Activated T-cell treated with anti-CD3 and anti-CD28 coated beads, Interleukin-2, amount 50 U/mL, for 4 hours (primary cell): ENCODE measurements around the gene FBXO2. TPM values are rescaled to one million over a fixed set of nuclear protein-coding genes. Genes with fewer than 3 reads are reported as not detected.

Source experiments
- ATAC-seq, 2 donors: fragments of 200-7000 bp; cut with Tn5 transposase; one replicate each; pipeline ENCODE4 v1.10.0; 2021
- DNase-seq: peaks from one replicate; pipeline ENCODE4 v3.0.0-alpha.2; 2020
- H3K27me3 Mint-ChIP-seq: one replicate; pipeline ENCODE4 v1.8.0; 2021; ENCODE audit warnings: low read depth, mixed read lengths
- H3K36me3 Mint-ChIP-seq: one replicate; pipeline ENCODE4 v1.8.0; 2022; ENCODE audit warnings: mixed read lengths; ENCODE audit not compliant: insufficient read depth
- H3K4me1 Mint-ChIP-seq: one replicate; pipeline ENCODE4 v1.8.0; 2021; ENCODE audit warnings: low read depth, mixed read lengths
- H3K4me3 Mint-ChIP-seq: one replicate; pipeline ENCODE4 v1.8.0; 2021; ENCODE audit warnings: mild to moderate bottlenecking, moderate library complexity, mixed read lengths
- H3K9me3 Mint-ChIP-seq: one replicate; pipeline ENCODE4 v1.8.0; 2021; ENCODE audit warnings: mixed read lengths
- total RNA-seq, 3 donors: library from RNA; stranded (reverse); gene quantifications; one replicate each; pipeline ENCODE4 v1.2.1, GENCODE V29; 2021

FBXO2 gene
- total RNA-seq, 3 donors from 2014 or later = 0.81 to 1.8 (median 1.7) TPM

DNA sequence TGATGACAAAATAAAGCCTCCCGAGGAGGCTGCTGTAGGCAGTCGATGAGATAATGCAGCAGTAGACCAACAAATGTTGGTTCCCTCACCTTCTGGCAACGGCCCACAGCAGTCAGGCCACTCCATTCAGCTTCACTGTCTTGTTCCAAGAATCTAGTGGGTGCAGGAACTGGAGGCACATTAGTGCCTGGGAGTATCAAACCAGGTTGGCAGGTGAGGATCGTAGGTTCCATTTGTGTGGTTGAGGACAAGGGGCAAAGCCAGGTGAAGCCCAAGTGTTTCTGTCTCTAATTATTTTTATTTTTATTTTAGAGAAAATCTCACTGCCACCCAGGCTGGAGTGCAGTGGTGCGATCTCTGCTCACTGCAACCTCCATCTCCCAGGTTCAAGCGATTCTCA, 13.3 kb downstream of the FBXO2 start:
- Mint-ChIP-seq H3K4me3 (no peak overlapping the region), H3K27me3 (peaks cover 7% of the 10 kb centered on the region), H3K9me3 (no peaks in the 10 kb centered on the region), H3K36me3 (no peaks in the 10 kb centered on the region), H3K4me1 (no peaks in the 10 kb centered on the region)
- DNase-seq (no peak), ATAC-seq (no peak)

- ATAC-seq (no peak), DNase-seq (no peak)
- peaks cover 10% of the 10 kb centered on the region for H3K27me3 Mint-ChIP-seq
- H3K4me3 Mint-ChIP-seq = no peak overlapping the region
- no peaks in the 10 kb centered on the region for H3K4me1 Mint-ChIP-seq
- no peaks in the 10 kb centered on the region for H3K36me3 Mint-ChIP-seq
- H3K9me3 Mint-ChIP-seq = no peaks in the 10 kb centered on the region
Observed at GRCh38 chr1:11640101-11640500, 14.1 kb downstream of the FBXO2 start.

DNA sequence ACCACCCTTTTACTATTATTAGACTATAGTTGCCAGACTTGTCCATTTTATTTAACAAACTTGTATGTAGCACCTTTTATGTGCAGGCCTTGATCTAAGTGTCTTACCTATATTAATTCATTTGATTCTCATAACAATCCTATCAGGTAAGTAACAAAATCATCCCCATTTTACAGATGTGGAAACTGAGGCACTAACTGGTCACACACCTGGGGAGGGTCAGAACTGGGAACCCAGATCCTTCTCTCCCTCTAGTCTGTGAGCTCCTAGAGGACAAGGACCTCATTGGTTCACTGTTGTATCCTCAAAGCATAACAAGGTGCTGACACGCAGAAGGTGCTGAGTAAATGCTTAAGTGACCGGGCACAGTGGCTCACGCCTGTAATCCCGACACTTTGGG, 14.9 kb downstream of the FBXO2 start:
- DNase-seq = no peak
- ATAC-seq = no peak
- no peaks in the 10 kb centered on the region for H3K36me3 Mint-ChIP-seq
- H3K4me1 Mint-ChIP-seq = no peaks in the 10 kb centered on the region
- H3K4me3 Mint-ChIP-seq = no peak overlapping the region
- peaks cover 14% of the 10 kb centered on the region for H3K27me3 Mint-ChIP-seq
- H3K9me3 Mint-ChIP-seq = no peaks in the 10 kb centered on the region

DNA sequence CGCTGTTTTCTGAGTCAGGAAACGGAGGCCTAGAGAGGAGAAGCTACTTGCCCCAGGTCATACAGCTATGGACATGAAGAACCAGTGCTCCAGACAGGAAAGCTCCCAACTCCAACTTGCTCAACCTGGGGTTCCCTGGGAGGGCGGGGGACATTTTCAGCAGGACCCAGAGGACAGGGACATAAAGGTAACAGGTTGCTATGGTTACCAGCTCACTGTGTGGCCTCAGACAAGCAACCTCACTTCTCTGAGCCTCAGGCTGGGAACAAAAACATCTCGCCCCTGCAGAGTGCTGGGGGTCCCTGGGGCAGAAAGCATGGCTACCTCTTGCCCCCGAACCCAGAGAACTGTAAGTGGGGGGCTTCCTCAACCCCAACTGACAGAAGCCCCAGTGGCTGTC, 16.1 kb downstream of the FBXO2 start:
- ATAC-seq (no peak), DNase-seq (no peak)
- peaks cover 23% of the 10 kb centered on the region for H3K27me3 Mint-ChIP-seq
- H3K36me3 Mint-ChIP-seq = no peaks in the 10 kb centered on the region
- H3K4me1 Mint-ChIP-seq = no peaks in the 10 kb centered on the region
- no peaks in the 10 kb centered on the region for H3K9me3 Mint-ChIP-seq
- no peak overlapping the region for H3K4me3 Mint-ChIP-seq

GRCh38 chr1:11634365-11635192, 19.6 kb downstream of the FBXO2 start:
- no peaks in the 10 kb centered on the region for H3K9me3 Mint-ChIP-seq
- peaks cover 23% of the 10 kb centered on the region for H3K27me3 Mint-ChIP-seq
- no peaks in the 10 kb centered on the region for H3K36me3 Mint-ChIP-seq
- no peak overlapping the region for H3K4me3 Mint-ChIP-seq
- ATAC-seq (no peak), DNase-seq (no peak)
- H3K4me1 Mint-ChIP-seq = no peaks in the 10 kb centered on the region

GRCh38 chr1:11629184-11630016, 24.8 kb downstream of the FBXO2 start:
- no peaks in the 10 kb centered on the region for H3K9me3 Mint-ChIP-seq
- peaks cover 29% of the 10 kb centered on the region for H3K27me3 Mint-ChIP-seq

DNA sequence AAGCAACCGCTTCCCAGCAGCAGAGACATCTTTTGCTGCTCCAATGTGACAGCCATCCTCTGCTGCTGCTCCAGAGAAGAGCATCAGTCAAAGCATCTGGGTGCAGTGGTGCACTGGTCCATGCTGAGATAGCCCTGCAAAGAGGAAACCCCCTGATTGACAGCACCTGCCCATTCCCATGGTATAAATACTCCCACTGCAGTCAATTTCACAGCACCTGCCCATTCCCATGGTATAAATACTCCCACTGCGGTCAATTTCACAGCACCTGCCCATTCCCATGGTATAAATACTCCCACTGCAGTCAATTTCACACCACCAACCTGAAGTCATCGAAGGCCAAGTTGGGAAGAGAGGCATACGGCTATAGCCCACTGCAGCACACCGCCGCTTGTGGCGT, 25.5 kb downstream of the FBXO2 start:
- no peaks in the 10 kb centered on the region for H3K4me1 Mint-ChIP-seq
- DNase-seq (no peak), ATAC-seq (no peak)

More at GRCh38 chr1:11629184-11630016, 24.8 kb downstream of the FBXO2 start:
- Mint-ChIP-seq H3K36me3 (no peaks in the 10 kb centered on the region), H3K4me1 (no peaks in the 10 kb centered on the region), H3K4me3 (no peak overlapping the region)
- DNase-seq = no peak
- no peak for ATAC-seq

GRCh38 chr1:11626551-11626950, 27.7 kb downstream of the FBXO2 start:
- no peaks in the 10 kb centered on the region for H3K4me1 Mint-ChIP-seq
- ATAC-seq = no peak
- H3K4me3 Mint-ChIP-seq = no peak overlapping the region
- no peaks in the 10 kb centered on the region for H3K9me3 Mint-ChIP-seq
- H3K27me3 Mint-ChIP-seq = peaks cover 29% of the 10 kb centered on the region
- no peaks in the 10 kb centered on the region for H3K36me3 Mint-ChIP-seq
- no peak for DNase-seq

More for the DNA sequence above, 25.5 kb downstream of the FBXO2 start:
- H3K9me3 Mint-ChIP-seq = no peaks in the 10 kb centered on the region
- H3K27me3 Mint-ChIP-seq = peaks cover 23% of the 10 kb centered on the region
- H3K4me3 Mint-ChIP-seq = no peak overlapping the region
- no peaks in the 10 kb centered on the region for H3K36me3 Mint-ChIP-seq

DNA sequence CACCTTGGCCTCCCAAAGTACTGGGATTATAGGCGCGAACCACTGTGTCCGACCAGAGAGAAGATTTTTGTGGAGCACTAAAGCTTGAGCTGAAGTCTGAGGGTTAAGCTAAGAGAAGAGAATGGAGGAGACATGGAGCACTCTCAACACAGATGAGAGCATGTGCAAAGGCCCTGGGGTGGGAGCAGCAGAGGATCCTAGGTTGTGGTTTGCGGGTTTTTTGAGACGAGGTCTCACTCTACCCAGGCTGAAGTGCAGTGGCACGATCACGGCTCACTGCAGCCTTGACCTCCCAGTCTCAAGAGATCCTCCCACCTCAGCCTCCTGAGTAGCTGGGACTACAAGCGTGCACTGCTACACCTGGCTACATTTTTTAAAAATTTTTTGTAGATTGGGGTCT, 30.5 kb downstream of the FBXO2 start:
- no peak overlapping the region for H3K4me3 Mint-ChIP-seq
- no peak for ATAC-seq

DNA sequence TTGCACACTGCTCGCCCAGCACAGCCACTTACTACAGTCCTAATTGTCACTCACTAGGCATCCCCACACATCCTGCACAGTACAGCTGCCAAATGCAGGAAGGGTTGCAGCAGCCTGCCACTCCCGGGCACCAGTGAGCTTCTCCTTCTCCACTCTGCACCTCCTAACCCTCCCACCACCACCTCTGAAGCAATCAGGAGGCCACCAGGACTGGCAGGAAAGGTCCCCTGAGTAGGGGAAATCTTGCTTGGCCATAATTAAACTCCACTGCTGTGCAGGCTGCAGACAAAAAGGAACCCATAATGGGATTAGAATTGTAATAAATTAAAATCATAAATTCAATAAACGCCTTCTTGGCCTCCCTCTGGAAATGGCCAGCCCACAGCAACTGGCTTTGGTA, 31.8 kb downstream of the FBXO2 start:
- Mint-ChIP-seq H3K27me3 (peaks cover 22% of the 10 kb centered on the region), H3K4me3 (no peak overlapping the region), H3K36me3 (no peaks in the 10 kb centered on the region), H3K9me3 (no peaks in the 10 kb centered on the region), H3K4me1 (no peaks in the 10 kb centered on the region)
- no peak for DNase-seq
- no peak for ATAC-seq

More for the DNA sequence above, 30.5 kb downstream of the FBXO2 start:
- H3K36me3 Mint-ChIP-seq = no peaks in the 10 kb centered on the region
- peaks cover 25% of the 10 kb centered on the region for H3K27me3 Mint-ChIP-seq
- no peaks in the 10 kb centered on the region for H3K9me3 Mint-ChIP-seq
- DNase-seq = no peak
- H3K4me1 Mint-ChIP-seq = no peaks in the 10 kb centered on the region

DNA sequence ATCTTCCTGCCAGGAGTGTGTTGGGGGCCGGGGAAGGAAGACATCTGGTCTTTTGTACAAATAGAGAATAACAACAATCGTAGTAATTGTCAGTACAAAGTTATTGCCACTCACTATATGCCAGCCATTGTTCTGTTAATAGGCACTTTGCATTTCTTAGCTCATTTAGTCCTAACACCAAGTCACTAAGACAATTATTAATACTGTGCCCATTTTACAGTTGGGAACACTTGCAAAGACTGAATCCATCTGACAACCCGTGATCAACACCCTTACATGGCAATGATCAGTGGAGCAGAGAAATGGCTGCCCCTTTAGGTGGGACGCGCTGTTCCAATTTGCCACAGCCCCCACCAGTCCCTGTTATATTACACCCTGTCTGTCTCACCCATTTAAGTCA, 33.3 kb downstream of the FBXO2 start:
- Mint-ChIP-seq H3K4me3 (no peak overlapping the region), H3K36me3 (no peaks in the 10 kb centered on the region), H3K9me3 (no peaks in the 10 kb centered on the region), H3K27me3 (peaks cover 20% of the 10 kb centered on the region), H3K4me1 (no peaks in the 10 kb centered on the region)
- no peak for ATAC-seq
- no peak for DNase-seq

GRCh38 chr1:11620405-11620804, 33.8 kb downstream of the FBXO2 start:
- H3K36me3 Mint-ChIP-seq = no peaks in the 10 kb centered on the region
- no peak for ATAC-seq
- DNase-seq = no peak
- H3K27me3 Mint-ChIP-seq = peaks cover 15% of the 10 kb centered on the region
- no peak overlapping the region for H3K4me3 Mint-ChIP-seq
- H3K4me1 Mint-ChIP-seq = no peaks in the 10 kb centered on the region
- H3K9me3 Mint-ChIP-seq = no peaks in the 10 kb centered on the region

GRCh38 chr1:11617741-11618140, 36.5 kb downstream of the FBXO2 start:
- H3K36me3 Mint-ChIP-seq = no peaks in the 10 kb centered on the region
- DNase-seq (no peak), ATAC-seq (no peak)
- H3K4me3 Mint-ChIP-seq = no peak overlapping the region
- no peaks in the 10 kb centered on the region for H3K4me1 Mint-ChIP-seq
- H3K27me3 Mint-ChIP-seq = peaks cover 6% of the 10 kb centered on the region
- no peaks in the 10 kb centered on the region for H3K9me3 Mint-ChIP-seq

GRCh38 chr1:11617314-11617713, 36.9 kb downstream of the FBXO2 start:
- H3K9me3 Mint-ChIP-seq = no peaks in the 10 kb centered on the region
- no peaks in the 10 kb centered on the region for H3K4me1 Mint-ChIP-seq
- H3K4me3 Mint-ChIP-seq = no peak overlapping the region
- peaks cover 6% of the 10 kb centered on the region for H3K27me3 Mint-ChIP-seq
- no peaks in the 10 kb centered on the region for H3K36me3 Mint-ChIP-seq
- DNase-seq (no peak), ATAC-seq (no peak)

DNA sequence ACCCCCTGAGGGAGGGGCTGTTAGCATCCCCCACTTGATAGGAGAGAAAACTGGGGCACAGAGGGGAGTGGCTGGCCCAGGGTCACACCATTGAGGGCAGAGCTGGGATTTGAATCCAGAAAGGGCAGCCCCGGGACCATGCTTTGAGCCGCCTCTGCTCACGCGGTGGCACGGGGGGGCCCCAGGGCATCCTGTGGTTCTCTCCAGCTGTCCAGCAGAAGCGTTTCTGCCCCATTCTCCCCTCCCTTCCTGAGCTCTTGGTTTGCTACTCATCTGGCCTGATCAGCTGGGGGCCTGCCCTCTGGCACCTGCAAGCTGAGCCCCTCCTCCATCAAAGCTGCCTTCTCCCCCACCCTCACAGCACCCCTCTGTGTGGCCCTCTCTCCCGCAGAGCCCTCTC, 37.5 kb downstream of the FBXO2 start:
- DNase-seq (no peak), ATAC-seq (no peak)
- no peak overlapping the region for H3K4me3 Mint-ChIP-seq
- H3K27me3 Mint-ChIP-seq = peaks cover 4% of the 10 kb centered on the region
- H3K36me3 Mint-ChIP-seq = no peaks in the 10 kb centered on the region
- H3K4me1 Mint-ChIP-seq = no peaks in the 10 kb centered on the region
- no peaks in the 10 kb centered on the region for H3K9me3 Mint-ChIP-seq
